H1 (cell line): ENCODE results near the gene UEVLD. TPM values are rescaled to one million over a fixed set of nuclear protein-coding genes. Genes with fewer than 3 reads are reported as not detected.

Source experiments
- CTCF ChIA-PET: fragments of 300-600 bp; sonication (Branson Sonifier 250); formaldehyde crosslinking; loops from one replicate; lab custom pipeline; 2021; ENCODE audit not compliant: partially characterized antibody; lab: Charles Lee
- POLR2A ChIA-PET: fragments of 300-600 bp; sonication (Branson Sonifier 250); formaldehyde crosslinking; loops from one replicate; lab custom pipeline; 2021; ENCODE audit warnings: inconsistent platforms; ENCODE audit not compliant: partially characterized antibody; lab: Charles Lee
- DNase-seq, 2 experiments: peaks; one replicate each; pipeline versions ENCODE4 v3.0.0 to v3.0.0-alpha.2; 2010 to 2022; ENCODE audit warnings: low spot score in 2 of 2, low read depth in 1 of 2, mixed read lengths in 1 of 2
- FAIRE-seq: peaks from 2 replicates; lab custom pipeline; 2011; peaks lifted over from hg19 to GRCh38; lab: Jason Lieb, UNC
- H2AFZ ChIP-seq: 2 replicates; pipeline ENCODE4 v1.8.1; 2012; ENCODE audit warnings: low read length, inconsistent platforms
- H2AK5ac ChIP-seq: 2 replicates; pipeline ENCODE4 v1.6.1; 2013; ENCODE audit warnings: low read depth, low read length
- H2BK120ac ChIP-seq: replicated peaks from 2 replicates; pipeline ENCODE3; 2013; ENCODE audit warnings: low read depth, low read length, inconsistent platforms
- H2BK12ac ChIP-seq: 2 replicates; pipeline ENCODE4 v1.6.1; 2013; ENCODE audit warnings: low read depth, low read length
- H2BK15ac ChIP-seq: 2 replicates; pipeline ENCODE4 v1.6.1; 2013; ENCODE audit warnings: low read length
- H2BK20ac ChIP-seq: 2 replicates; pipeline ENCODE4 v1.6.1; 2013; ENCODE audit warnings: low read length
- H2BK5ac ChIP-seq: 2 replicates; pipeline ENCODE4 v1.6.1; 2013; ENCODE audit warnings: low read depth, low read length
- H3K14ac ChIP-seq: 2 replicates; pipeline ENCODE4 v1.6.1; 2013; ENCODE audit warnings: inconsistent platforms; ENCODE audit not compliant: insufficient read length
- H3K18ac ChIP-seq: 2 replicates; pipeline ENCODE4 v1.6.1; 2013; ENCODE audit warnings: low read length; ENCODE audit errors: extremely low read depth
- H3K23ac ChIP-seq: 2 replicates; pipeline ENCODE4 v1.6.1; 2013; ENCODE audit warnings: inconsistent platforms; ENCODE audit not compliant: insufficient read length
- H3K23me2 ChIP-seq: 2 replicates; pipeline ENCODE4 v1.6.1; 2013; ENCODE audit warnings: low read depth, low read length
- H3K27ac ChIP-seq: 2 replicates; pipeline ENCODE4 v1.6.1; 2011; ENCODE audit warnings: low read depth, low read length, inconsistent platforms
- H3K27me3 ChIP-seq, 4 experiments: replicated peaks in 1 of 4; 1 replicate in 1 of 4; 2 replicates in 3 of 4; pipeline versions ENCODE4 v1.6.1 to v1.8.1; 2011 to 2013; ENCODE audit warnings: low read length in 3 of 4, mild to moderate bottlenecking in 3 of 4, inconsistent platforms in 2 of 4, mixed read lengths in 2 of 4, moderate library complexity in 1 of 4; ENCODE audit not compliant: control insufficient read depth in 3 of 4, insufficient read depth in 3 of 4; ENCODE audit errors: extremely low read depth in 1 of 4
- H3K36me3 ChIP-seq, 4 experiments: 2 replicates each; pipeline versions ENCODE4 v1.6.1 to v1.8.1; 2011 to 2013; ENCODE audit warnings: mild to moderate bottlenecking in 4 of 4, low read length in 3 of 4, moderate library complexity in 2 of 4, control low read depth in 1 of 4, inconsistent platforms in 1 of 4; ENCODE audit not compliant: insufficient read depth in 4 of 4, control insufficient read depth in 2 of 4
- H3K4ac ChIP-seq: replicated peaks from 2 replicates; pipeline ENCODE3; 2013; ENCODE audit warnings: low read length, low read depth, mixed read lengths, inconsistent platforms; ENCODE audit not compliant: insufficient read length
- H3K4me1 ChIP-seq, 4 experiments: replicated peaks in 1 of 4; 1 replicate in 1 of 4; 2 replicates in 3 of 4; pipeline versions ENCODE4 v1.6.1 to v1.8.1; 2011 to 2013; ENCODE audit warnings: low read length in 3 of 4, inconsistent platforms in 2 of 4, mixed read lengths in 1 of 4; ENCODE audit not compliant: insufficient read depth in 4 of 4, control insufficient read depth in 3 of 4
- H3K4me2 ChIP-seq, 2 experiments: 2 replicates each; pipeline versions ENCODE4 v1.6.1 to v1.8.1; 2011 to 2013; ENCODE audit warnings: low read depth in 2 of 2, low read length in 2 of 2, control low read depth in 1 of 2, inconsistent platforms in 1 of 2, mild to moderate bottlenecking in 1 of 2; ENCODE audit not compliant: insufficient read depth in 1 of 2
- H3K4me3 ChIP-seq, 4 experiments: fragments of 200-600, 300-600 bp in 1 of 4; sonication (generic), shearing (Covaris generic), sonication (Bioruptor Twin) in 1 of 4; 2 replicates each; pipeline versions ENCODE4 v1.5.1 to v1.8.1; 2011 to 2016; ENCODE audit warnings: low read length in 4 of 4, low read depth in 3 of 4, control low read depth in 2 of 4, inconsistent platforms in 2 of 4, mild to moderate bottlenecking in 2 of 4, mixed read lengths in 1 of 4, moderate library complexity in 1 of 4; ENCODE audit not compliant: insufficient read depth in 2 of 4; ENCODE audit errors: extremely low read depth in 1 of 4
- H3K56ac ChIP-seq: replicated peaks from 2 replicates; pipeline ENCODE3; 2013; ENCODE audit warnings: low read depth, mild to moderate bottlenecking, mixed read lengths, low read length, inconsistent platforms; ENCODE audit not compliant: insufficient read length
- H3K79me1 ChIP-seq: 2 replicates; pipeline ENCODE4 v1.6.1; 2013; ENCODE audit warnings: low read depth, low read length, control low read depth
- H3K79me2 ChIP-seq, 2 experiments: 2 replicates each; pipeline versions ENCODE4 v1.6.1 to v1.8.1; 2012 to 2013; ENCODE audit warnings: low read length in 2 of 2, mild to moderate bottlenecking in 2 of 2, inconsistent platforms in 1 of 2; ENCODE audit not compliant: insufficient read depth in 2 of 2, control insufficient read depth in 1 of 2
- H3K9ac ChIP-seq, 4 experiments: replicated peaks in 1 of 4; 1 replicate in 1 of 4; 2 replicates in 3 of 4; pipeline versions ENCODE4 v1.6.1 to v1.8.1; 2011 to 2013; ENCODE audit warnings: low read depth in 3 of 4, low read length in 3 of 4, control low read depth in 2 of 4, mild to moderate bottlenecking in 2 of 4, moderate library complexity in 2 of 4, inconsistent platforms in 1 of 4; ENCODE audit errors: extremely low read depth in 1 of 4
- H3K9me3 ChIP-seq, 2 experiments: 2 replicates each; pipeline versions ENCODE4 v1.6.1 to v1.8.1; 2012 to 2013; ENCODE audit warnings: mild to moderate bottlenecking in 2 of 2, moderate library complexity in 2 of 2, control low read depth in 1 of 2, inconsistent platforms in 1 of 2, low read depth in 1 of 2, low read length in 1 of 2, mixed read lengths in 1 of 2; ENCODE audit not compliant: insufficient read depth in 2 of 2
- H4K20me1 ChIP-seq, 2 experiments: replicated peaks in 1 of 2; 2 replicates each; pipeline versions ENCODE3 to v1.8.1; 2011 to 2013; ENCODE audit warnings: inconsistent platforms in 2 of 2, low read length in 2 of 2, mild to moderate bottlenecking in 1 of 2; ENCODE audit not compliant: insufficient read depth in 2 of 2, control insufficient read depth in 1 of 2
- H4K5ac ChIP-seq: 2 replicates; pipeline ENCODE4 v1.6.1; 2013; ENCODE audit warnings: low read length, low read depth, mixed read lengths, inconsistent platforms; ENCODE audit not compliant: insufficient read length
- H4K8ac ChIP-seq: 2 replicates; pipeline ENCODE4 v1.8.0; 2013; ENCODE audit warnings: mild to moderate bottlenecking, moderate library complexity, low read length, inconsistent platforms; ENCODE audit not compliant: insufficient read depth; ENCODE audit errors: extremely low read depth
- H4K91ac ChIP-seq: replicated peaks from 2 replicates; pipeline ENCODE3; 2013; ENCODE audit warnings: low read length, mixed read lengths, inconsistent platforms; ENCODE audit not compliant: insufficient read length
- BCL11A ChIP-seq, 2 experiments: IDR thresholded peaks; one replicate each; pipeline ENCODE4 v1.6.1; 2011; ENCODE audit warnings: low read depth in 2 of 2, low read length in 2 of 2, mild to moderate bottlenecking in 2 of 2
- CHD2 ChIP-seq: IDR thresholded peaks from 2 replicates; pipeline ENCODE4 v1.6.1; 2012; ENCODE audit warnings: low read length, improper control_type of control experiment
- EP300 ChIP-seq, 2 experiments: IDR thresholded peaks; 1 replicate in 1 of 2; 2 replicates in 1 of 2; pipeline ENCODE4 v1.6.1; 2011 to 2012; ENCODE audit warnings: low read depth in 2 of 2, low read length in 2 of 2, mild to moderate bottlenecking in 2 of 2, borderline replicate concordance in 1 of 2, inconsistent platforms in 1 of 2, moderate library complexity in 1 of 2
- HDAC6 ChIP-seq: IDR thresholded peaks from one replicate; pipeline ENCODE4 v1.7.1; 2012; ENCODE audit warnings: low read depth, mild to moderate bottlenecking, inconsistent platforms, low read length, moderate library complexity
- MAFK ChIP-seq: IDR thresholded peaks from 2 replicates; pipeline ENCODE4 v1.6.1; 2012; ENCODE audit warnings: low read depth, mild to moderate bottlenecking, improper control_type of control experiment, low read length
- PHF8 ChIP-seq: fragments of 200-600 bp; sonication (generic); conservative IDR thresholded peaks from 2 replicates; pipeline ENCODE4 v1.7.1; 2012; ENCODE audit warnings: low read depth, mild to moderate bottlenecking, inconsistent platforms, low read length, moderate library complexity
- RXRA ChIP-seq: IDR thresholded peaks from 2 replicates; pipeline ENCODE4 v1.6.1; 2011; ENCODE audit warnings: low read depth, mild to moderate bottlenecking, low read length, moderate library complexity; ENCODE audit not compliant: insufficient read depth
- SAP30 ChIP-seq: fragments of 300-600 bp; sonication (generic); IDR thresholded peaks from 2 replicates; pipeline ENCODE4 v1.7.1; 2012; ENCODE audit warnings: low read length, moderate library complexity, mild to moderate bottlenecking, inconsistent platforms; ENCODE audit not compliant: insufficient read depth, insufficient replicate concordance
- SIX5 ChIP-seq: IDR thresholded peaks from 2 replicates; pipeline ENCODE4 v1.6.1; 2011; ENCODE audit warnings: mild to moderate bottlenecking, low read depth, low read length
- SUZ12 ChIP-seq: fragments of 200-600 bp; sonication (generic); IDR thresholded peaks from 2 replicates; pipeline ENCODE4 v1.6.1; 2012; ENCODE audit warnings: mild to moderate bottlenecking, inconsistent platforms, low read length, moderate library complexity, mixed read lengths
- TAF7 ChIP-seq: optimal IDR thresholded peaks from 2 replicates; pipeline ENCODE3; 2011; ENCODE audit warnings: low read depth, mild to moderate bottlenecking, inconsistent platforms, low read length, moderate library complexity, borderline replicate concordance
- YY1 ChIP-seq: IDR thresholded peaks from 2 replicates; pipeline ENCODE4 v1.6.1; 2011; ENCODE audit warnings: low read depth, mild to moderate bottlenecking, low read length
- WGBS, 2 experiments: shearing (Covaris generic) in 1 of 2; methylation state at CpG; one replicate each; pipeline versions ENCODE4 v1.1.6 to v1.1.7; 2013 to 2015; ENCODE audit warnings: low lambda C conversion rate in 2 of 2, mixed read lengths in 2 of 2, inconsistent platforms in 1 of 2, low coverage in 1 of 2, missing lambda C conversion rate in 1 of 2; ENCODE audit not compliant: insufficient replicate concordance in 2 of 2, insufficient coverage in 1 of 2, insufficient read length in 1 of 2; ENCODE audit errors: extremely low coverage in 1 of 2, missing lambda C conversion rate in 1 of 2; 5-methylcytosine and 5-hydroxymethylcytosine counted together
- polyA plus RNA-seq, 7 experiments: library from polyadenylated mRNA; depleted of rRNA in 3 of 7; stranded (reverse) in 5 of 7; unstranded in 2 of 7; fragments of >200 nt in 5 of 7; fragments of 200-250 nt in 2 of 7; gene quantifications; 1 replicate in 5 of 7; 2 replicates in 1 of 7; 4 replicates in 1 of 7; pipeline versions ENCODE4 v1.2.1 to v1.2.3, GENCODE V29; 2011 to 2013; ENCODE audit warnings: missing spikeins in 2 of 7, mixed read lengths in 2 of 7
- total RNA-seq: library from RNA; stranded (reverse); fragmentation: NEBNext Ultra II Directional; extraction: Animal tissue kit (Norgen Biotek cat#: 25700); gene quantifications from 2 replicates; pipeline ENCODE4 v1.2.1, GENCODE V29; 2021
- TF ChIP-seq, protein P1 (sequence below): IDR thresholded peaks from 2 replicates; pipeline ENCODE4 v1.6.1; 2011; ENCODE audit warnings: low read depth, mild to moderate bottlenecking, low read length; ENCODE audit not compliant: insufficient read depth

The UEVLD gene
- total and polyA plus RNA-seq, 2 of the 8 experiments (the other 6 are each of a cell fraction or from before 2014, with no cell fraction given), result 4.1 to 7.3 TPM

DNA sequence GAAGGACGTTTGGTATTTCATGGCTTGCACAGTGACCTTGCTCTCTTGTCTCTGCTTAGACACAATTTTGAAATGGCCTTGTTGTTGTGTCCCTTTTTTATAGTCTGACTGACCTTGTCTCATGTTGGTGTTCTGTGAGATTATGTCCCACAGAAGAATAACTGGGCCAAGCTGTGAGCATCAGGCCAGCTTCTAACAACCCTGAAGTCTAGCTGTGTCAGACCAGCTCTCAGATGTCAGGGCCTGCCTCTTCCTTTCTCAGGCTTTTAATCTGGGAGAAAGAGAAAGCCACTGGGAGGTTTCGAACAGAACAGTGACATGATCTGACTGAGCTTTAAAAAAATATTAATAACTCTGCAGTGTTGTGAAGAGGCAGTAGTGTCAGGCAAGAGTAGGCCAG, 2.0 kb upstream of the UEVLD start:
- Histone ChIP-seq H3K56ac (no peak overlapping the region), H3K4ac (no peak overlapping the region), H3K27ac (no peak overlapping the region), H2AK5ac (no peak overlapping the region), H3K9ac (no peak overlapping the region), H4K91ac (no peak overlapping the region), H3K79me2 (peaks cover 1 to 49% of the 10 kb centered on the region in 2 experiments; a peak in 2 of 4 replicates), H4K5ac (no peak overlapping the region), H3K4me2 (peak overlapping the region in 1 of 2 experiments; percentile 97; a peak in 1 of 4 replicates), H2BK20ac (no peak overlapping the region), H3K23ac (no peak overlapping the region), H3K18ac (no peak overlapping the region), H2BK5ac (no peak overlapping the region), H3K4me1 (peaks cover 0 to 3% (median 0%) of the 10 kb centered on the region in 4 experiments; a peak in 1 of 7 replicates), H2AFZ (no peak overlapping the region), H3K23me2 (peaks cover 5% of the 10 kb centered on the region; the same call in 1 of the 2 replicates), H2BK120ac (no peak overlapping the region), H4K8ac (no peak overlapping the region), H2BK12ac (no peak overlapping the region), H3K27me3 (no peaks in the 10 kb centered on the region), H3K14ac (no peak overlapping the region), H4K20me1 (no peaks in the 10 kb centered on the region), H3K4me3 (no peak overlapping the region; a peak in 1 of 8 replicates), H2BK15ac (no peak overlapping the region), H3K9me3 (no peaks in the 10 kb centered on the region), H3K36me3 (no peaks in the 10 kb centered on the region; a peak in 2 of 8 replicates), H3K79me1 (peaks cover 2% of the 10 kb centered on the region; the same call in 1 of the 2 replicates)
- WGBS, 2 experiments, result 88% methylated on average over 2 of the region's 2 CpGs; no CpG with 5 or more reads in 1 of the 2 experiments
- no peak for FAIRE-seq
- ChIA-PET POLR2A (no interaction called here), CTCF (no interaction called here)
- peak in 1 of 2 experiments; percentile 13 for DNase-seq
- TF ChIP-seq PHF8 (no peak), SUZ12 (no peak), TAF7 (no peak), YY1 (no peak), SAP30 (no peak), RXRA (no peak), CHD2 (no peak), MAFK (no peak), SIX5 (no peak), EP300 (IDR thresholded peaks at IDR 0.05; ENCODE audit: borderline replicate concordance in 1 of 2, low read depth in 2 of 2, low read length in 2 of 2) (no peak), BCL11A (IDR thresholded peaks at IDR 0.05; ENCODE audit: low read depth in 2 of 2, low read length in 2 of 2) (no peak), HDAC6 (no peak)
- TF ChIP-seq, protein P1, sequence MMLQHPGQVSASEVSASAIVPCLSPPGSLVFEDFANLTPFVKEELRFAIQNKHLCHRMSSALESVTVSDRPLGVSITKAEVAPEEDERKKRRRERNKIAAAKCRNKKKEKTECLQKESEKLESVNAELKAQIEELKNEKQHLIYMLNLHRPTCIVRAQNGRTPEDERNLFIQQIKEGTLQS, result no peak
